Measurements from ENCODE around the gene TANC2.

The TANC2 gene

GRCh38 chr17:62965686-62966425 is at the start of gene TANC2:
TSS of gene TANC2 (plus strand) at chr17:62966235. CDS start at chr17:63009560, 43,325 bp downstream.
- peak; percentile 58 to 61 for DNase-seq (ENCODE audit: low read depth in 1 of 2, low spot score in 1 of 2)

GRCh38 chr17:62916684-62917571 is 49.1 kb upstream of the TANC2 start:
- no peak for DNase-seq (ENCODE audit: low read depth in 1 of 2, low spot score in 1 of 2)

DNA sequence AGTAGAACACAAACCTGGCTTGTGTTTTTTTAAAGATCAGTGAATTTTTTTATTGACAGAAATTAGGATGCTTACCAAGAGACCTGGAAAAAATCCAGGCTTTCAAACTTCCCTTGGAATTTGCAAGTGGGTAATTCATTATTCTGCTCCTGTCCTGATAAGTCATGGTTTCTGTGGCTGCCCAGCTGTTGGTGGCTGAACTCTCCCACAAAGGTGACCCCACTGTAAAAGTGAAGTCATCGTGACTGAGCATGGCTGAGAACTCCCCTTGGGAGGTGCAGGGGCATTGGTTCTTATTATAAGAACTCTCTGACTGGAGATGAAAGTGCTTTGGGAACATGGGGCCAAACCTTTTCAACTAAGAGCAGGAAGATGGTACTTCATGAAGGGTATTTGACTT is 46.6 kb upstream of the TANC2 start:
- DNase-seq (ENCODE audit: low read depth in 1 of 2, low spot score in 1 of 2): no peak

- no peak for DNase-seq (ENCODE audit: low read depth in 1 of 2, low spot score in 1 of 2)
Observed at GRCh38 chr17:62920300-62920699, 45.7 kb upstream of the TANC2 start.

- no peak for DNase-seq (ENCODE audit: low read depth in 1 of 2, low spot score in 1 of 2)
Observed at GRCh38 chr17:62921817-62922216, 44.2 kb upstream of the TANC2 start.

DNA sequence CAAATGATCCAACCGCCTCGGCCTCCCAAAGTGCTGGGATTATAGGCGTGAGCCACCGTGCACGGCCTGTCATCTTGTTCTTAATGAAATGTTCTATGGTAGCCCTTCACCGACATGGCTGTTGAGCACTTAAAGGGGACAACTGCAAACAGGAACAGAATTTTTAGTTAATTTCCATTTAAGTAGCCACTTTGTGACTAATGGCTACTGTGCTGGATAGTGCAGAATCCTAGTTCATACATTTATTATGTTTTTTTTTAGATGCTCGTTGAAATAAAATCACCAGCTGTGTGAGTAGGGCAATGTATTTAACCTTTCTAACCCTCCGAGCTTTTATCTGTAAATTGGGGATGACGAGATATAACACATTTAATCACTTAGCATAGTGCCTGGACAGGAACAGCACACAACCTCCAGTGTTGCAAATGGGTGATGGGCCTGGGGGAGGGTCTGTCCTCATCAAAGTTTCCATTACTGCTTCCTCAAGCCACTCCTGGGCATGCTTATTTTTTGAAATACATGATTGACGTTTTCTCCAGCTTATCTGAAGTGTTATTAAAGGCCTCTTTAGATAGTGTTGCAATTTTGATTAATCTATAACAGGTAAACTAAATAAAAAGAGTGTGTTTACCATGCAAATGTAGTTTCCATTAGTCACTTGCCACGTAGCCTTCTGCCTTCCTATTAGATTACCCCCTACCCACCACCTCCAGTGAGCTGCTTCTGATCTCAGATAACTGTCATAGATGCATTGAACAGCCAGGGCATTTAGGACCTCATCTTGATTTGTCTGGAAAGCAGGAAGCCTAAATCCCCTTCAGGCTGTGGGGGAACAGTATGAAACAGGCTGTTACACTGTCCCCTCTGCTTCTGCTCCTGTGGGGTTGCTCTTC is 42.5 kb upstream of the TANC2 start:
- no peak for DNase-seq (ENCODE audit: low read depth in 1 of 2, low spot score in 1 of 2)

- no peak for DNase-seq (ENCODE audit: low read depth in 1 of 2, low spot score in 1 of 2)
Observed at GRCh38 chr17:62925267-62925836, 40.7 kb upstream of the TANC2 start.

DNA sequence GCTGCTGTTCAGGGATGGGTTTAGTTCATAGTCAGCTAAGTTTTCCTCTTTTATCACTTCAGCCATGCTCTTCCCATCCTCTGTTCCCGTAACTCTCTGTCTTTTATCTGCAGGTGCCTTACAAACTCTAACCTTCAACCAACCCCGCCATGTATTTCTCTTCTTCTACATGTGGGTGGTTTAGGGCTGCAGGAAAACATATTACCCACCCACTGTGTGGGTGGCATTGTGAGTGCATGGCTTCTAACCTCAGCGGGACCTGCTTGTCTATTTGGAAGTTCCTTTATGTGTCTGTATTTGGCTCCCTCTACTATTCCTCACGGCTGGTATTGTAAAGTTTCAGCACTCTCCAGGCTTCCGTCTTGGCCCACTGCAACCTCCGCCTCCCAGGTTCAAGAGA is 39.0 kb upstream of the TANC2 start:
- DNase-seq (ENCODE audit: low read depth in 1 of 2, low spot score in 1 of 2): no peak

DNA sequence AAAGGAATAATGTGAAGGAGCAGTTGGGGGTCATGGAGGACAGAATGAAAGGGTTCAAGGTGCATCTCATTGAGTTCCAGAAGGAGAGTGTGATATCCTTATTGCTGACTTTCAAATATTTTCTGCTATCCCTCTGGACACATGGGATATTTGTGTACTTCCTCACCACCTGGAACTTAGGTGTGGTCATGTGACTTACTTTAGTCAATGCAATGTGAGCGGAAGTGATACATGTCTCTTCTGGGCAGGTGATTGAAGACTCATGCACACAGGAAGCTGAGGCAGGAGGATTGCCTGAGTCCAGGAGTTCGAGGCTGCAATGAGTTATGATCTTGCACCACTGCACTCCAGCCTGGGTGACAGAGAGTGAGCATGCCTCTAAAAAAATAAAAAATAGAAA is 36.7 kb upstream of the TANC2 start:
- no peak for DNase-seq (ENCODE audit: low read depth in 1 of 2, low spot score in 1 of 2)

DNA sequence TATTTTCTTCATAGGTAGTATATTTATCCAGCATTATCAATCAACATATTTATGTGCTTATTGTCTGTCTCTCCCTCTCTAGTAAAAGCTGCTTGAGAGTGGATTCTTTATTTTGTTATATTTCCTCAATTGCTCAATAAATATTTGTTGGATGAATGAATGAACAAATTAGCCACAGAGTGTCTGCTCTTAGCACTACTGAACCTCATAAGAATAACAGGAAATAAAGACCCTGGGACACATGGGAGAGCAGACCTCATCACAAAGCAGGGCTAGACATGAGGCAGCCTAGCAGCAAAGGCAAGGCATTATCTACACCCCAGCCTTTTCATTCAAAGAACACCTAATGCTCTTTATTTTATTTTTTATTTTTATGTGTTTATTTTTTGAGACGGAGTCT is 34.9 kb upstream of the TANC2 start:
- DNase-seq (ENCODE audit: low read depth in 1 of 2, low spot score in 1 of 2): no peak

DNA sequence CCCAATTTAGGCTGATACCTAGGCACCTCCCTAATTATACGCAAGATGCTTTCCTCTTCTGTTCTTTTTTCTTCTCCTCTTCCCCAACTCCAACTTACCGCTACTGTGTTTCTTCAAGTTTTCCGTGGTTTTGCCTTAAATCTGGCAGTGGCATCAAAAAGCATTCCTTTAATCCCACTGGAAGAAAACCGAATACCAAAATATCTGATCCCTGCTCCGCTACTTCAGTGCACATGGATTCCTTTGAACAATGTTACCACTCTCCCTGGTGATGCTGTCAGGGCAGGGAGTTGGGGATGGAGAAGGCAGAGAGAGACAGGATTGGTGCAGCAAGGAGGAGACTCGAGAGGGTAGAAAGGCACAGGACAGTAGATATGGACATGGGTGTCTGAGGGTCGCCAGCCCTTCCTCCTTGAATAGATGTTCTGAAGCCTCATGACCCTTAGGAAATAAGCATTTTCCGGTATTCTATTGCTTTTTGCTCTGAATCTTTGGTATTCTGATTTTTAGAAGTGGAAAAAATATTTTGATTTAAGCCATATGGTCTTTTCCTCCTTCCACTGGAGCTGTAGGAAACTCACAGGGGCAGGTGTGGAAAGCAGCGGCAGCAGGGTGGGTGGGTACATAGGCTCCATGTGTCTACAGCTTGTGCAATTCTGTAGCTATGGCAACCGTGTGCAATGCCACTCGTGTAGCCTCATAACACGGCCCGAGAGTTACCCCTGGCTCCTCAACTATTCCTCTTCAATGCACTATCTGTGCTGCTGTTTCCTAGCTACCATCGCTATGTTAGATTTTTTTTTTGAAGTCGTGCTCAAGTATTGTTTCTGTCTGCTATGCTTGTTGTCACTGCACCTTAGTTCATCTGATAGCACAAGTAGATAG is 32.3 kb upstream of the TANC2 start:
- DNase-seq (ENCODE audit: low read depth in 1 of 2, low spot score in 1 of 2): no peak

DNA sequence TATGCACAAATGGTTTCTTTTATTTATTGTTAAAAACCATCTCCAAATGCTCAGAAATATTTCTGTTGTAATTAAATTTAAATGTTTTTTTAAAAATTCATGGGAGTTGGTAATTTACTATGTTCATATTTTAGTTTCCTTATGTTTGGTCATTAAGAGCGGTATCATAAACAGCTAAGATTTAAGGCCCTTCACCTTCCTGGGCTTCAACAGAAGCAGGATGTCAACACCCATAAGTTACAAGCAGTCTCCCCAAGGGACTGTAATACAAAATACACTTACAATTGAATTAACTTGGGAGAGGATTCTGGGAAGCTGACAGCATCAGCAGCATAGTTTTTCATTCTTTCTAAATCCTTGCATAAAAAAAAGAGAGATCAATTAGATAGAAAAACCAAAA is 30.9 kb upstream of the TANC2 start:
- DNase-seq (ENCODE audit: low read depth in 1 of 2, low spot score in 1 of 2): no peak

GRCh38 chr17:62935523-62935922 is 30.5 kb upstream of the TANC2 start:
- DNase-seq (ENCODE audit: low read depth in 1 of 2, low spot score in 1 of 2): no peak

GRCh38 chr17:62937606-62938005 is 28.4 kb upstream of the TANC2 start:
- DNase-seq (ENCODE audit: low read depth in 1 of 2, low spot score in 1 of 2): no peak

GRCh38 chr17:62941358-62941991 is 24.6 kb upstream of the TANC2 start:
- no peak for DNase-seq (ENCODE audit: low read depth in 1 of 2, low spot score in 1 of 2)

GRCh38 chr17:62948370-62948769 is 17.7 kb upstream of the TANC2 start:
- DNase-seq (ENCODE audit: low read depth in 1 of 2, low spot score in 1 of 2): no peak

DNA sequence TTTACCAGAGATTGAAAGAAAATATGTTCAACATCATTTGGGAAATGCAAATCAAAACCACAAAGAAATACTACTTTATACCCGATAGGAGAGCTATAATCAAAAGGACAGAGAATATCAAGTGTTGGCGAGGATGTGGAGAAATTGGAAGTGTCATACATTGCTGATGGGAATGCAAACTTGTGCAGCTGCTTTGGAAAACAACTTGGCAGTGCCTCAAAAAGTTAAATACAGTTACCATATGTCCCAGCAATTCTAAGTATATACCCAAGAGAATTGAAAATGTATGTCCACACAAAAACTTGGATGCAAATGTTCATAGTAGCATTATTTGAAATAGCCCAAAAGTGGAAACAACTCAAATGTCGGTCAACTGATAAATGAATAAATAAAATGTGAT is 17.0 kb upstream of the TANC2 start:
- DNase-seq (ENCODE audit: low read depth in 1 of 2, low spot score in 1 of 2): no peak

DNA sequence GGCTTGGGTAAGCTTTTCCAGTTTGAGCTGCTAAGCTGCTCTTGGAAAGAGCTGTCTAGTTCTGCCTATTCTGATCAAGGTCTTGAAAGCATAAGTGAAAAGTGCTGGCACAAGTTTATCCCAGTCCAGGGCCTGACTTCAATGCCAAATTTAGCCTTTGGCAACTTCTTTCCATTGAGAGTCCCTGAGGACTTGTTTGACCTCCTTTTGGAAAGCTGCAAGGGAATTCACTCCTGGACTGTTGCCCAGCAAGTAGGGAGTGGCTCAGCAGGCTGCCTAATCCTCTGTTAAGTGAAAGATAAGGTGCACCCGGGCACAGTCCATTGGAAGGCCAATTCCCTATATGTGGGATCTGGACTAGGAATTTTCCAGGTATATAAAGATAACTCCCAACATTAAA is 16.0 kb upstream of the TANC2 start:
- no peak for DNase-seq (ENCODE audit: low read depth in 1 of 2, low spot score in 1 of 2)

DNA sequence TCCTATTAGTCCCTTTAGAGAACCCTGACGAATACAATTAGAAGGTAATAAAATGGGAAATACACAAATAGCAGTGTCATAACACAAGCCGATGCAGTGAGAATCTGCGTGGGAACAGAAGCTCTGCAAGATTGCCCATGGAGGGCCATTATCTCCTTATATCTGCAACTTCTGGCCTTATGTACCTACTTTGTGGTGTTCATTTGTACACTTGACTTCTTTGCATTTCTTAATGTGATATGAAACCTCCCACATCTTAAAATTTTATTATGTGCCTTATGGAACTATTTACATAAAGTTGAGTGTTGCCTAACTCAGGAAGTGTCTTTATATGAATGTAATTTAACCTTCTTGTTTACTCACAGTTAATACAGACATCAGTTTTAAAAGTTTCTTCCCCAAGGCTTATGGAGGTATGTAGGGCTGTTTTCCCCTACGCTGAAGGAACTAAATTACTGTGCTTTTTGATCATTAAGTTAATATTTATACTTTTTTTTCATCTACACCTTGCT is 10.1 kb upstream of the TANC2 start:
- no peak for DNase-seq (ENCODE audit: low read depth in 1 of 2, low spot score in 1 of 2)
